Nephron progenitor cell (in vitro differentiated cells): ENCODE measurements around the gene IQCF5.
"Not testable (repeated sequence)": the region's sequence is repeated elsewhere in the genome, so short reads cannot be mapped to it uniquely, and the experiment has no call there.

Source experiments
- DNase-seq: peaks from one replicate; pipeline ENCODE4 v3.0.0; 2021
- H3K27ac Mint-ChIP-seq: 2 replicates; pipeline ENCODE4 v1.8.0; 2021; ENCODE audit warnings: mild to moderate bottlenecking, moderate library complexity, mixed read lengths
- H3K27me3 Mint-ChIP-seq: 2 replicates; pipeline ENCODE4 v1.8.0; 2021; ENCODE audit warnings: mild to moderate bottlenecking, low read depth, mixed read lengths; ENCODE audit not compliant: poor library complexity
- H3K36me3 Mint-ChIP-seq: 2 replicates; pipeline ENCODE4 v1.8.0; 2021; ENCODE audit warnings: low read depth, mixed read lengths
- H3K4me1 Mint-ChIP-seq: 2 replicates; pipeline ENCODE4 v1.8.0; 2021; ENCODE audit warnings: mixed read lengths
- H3K4me3 Mint-ChIP-seq: 2 replicates; pipeline ENCODE4 v1.8.0; 2021; ENCODE audit warnings: mild to moderate bottlenecking, moderate library complexity, mixed read lengths
- H3K9me3 Mint-ChIP-seq: 2 replicates; pipeline ENCODE4 v1.8.0; 2021; ENCODE audit warnings: mild to moderate bottlenecking, moderate library complexity, mixed read lengths
- TF ChIP-seq, protein P1 (sequence below): fragments of 200-600 bp; sonication (generic); IDR thresholded peaks from 2 replicates; pipeline ENCODE4 v1.5.0; 2021; ENCODE audit warnings: antibody characterized with exemption

Gene IQCF5

DNA sequence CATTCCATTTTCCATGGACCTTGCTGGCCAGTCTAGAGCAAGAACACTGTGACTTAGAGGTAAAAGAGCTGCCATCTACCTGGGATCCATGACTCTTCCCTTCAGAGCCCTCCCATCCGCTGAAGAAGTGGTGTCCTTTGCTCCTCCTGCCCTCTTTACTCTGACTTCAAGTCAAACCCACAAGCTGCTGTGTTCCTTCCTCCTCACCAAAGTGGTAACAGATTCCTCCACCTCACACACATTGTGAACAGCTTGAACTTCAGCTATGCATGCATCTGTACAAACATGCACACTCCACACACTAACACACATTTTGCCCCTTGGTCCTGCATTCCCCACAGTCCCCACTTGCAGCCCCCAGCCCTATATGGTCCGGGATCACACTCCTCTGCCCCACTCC lies 990 bp downstream of the IQCF5 start:
- Mint-ChIP-seq H3K4me3 (no peak overlapping the region), H3K4me1 (peaks cover 14% of the 10 kb centered on the region), H3K36me3 (no peaks in the 10 kb centered on the region), H3K27ac (no peak overlapping the region), H3K27me3 (peaks cover 32% of the 10 kb centered on the region), H3K9me3 (no peaks in the 10 kb centered on the region)
- DNase-seq, result no peak
- TF ChIP-seq, protein P1, sequence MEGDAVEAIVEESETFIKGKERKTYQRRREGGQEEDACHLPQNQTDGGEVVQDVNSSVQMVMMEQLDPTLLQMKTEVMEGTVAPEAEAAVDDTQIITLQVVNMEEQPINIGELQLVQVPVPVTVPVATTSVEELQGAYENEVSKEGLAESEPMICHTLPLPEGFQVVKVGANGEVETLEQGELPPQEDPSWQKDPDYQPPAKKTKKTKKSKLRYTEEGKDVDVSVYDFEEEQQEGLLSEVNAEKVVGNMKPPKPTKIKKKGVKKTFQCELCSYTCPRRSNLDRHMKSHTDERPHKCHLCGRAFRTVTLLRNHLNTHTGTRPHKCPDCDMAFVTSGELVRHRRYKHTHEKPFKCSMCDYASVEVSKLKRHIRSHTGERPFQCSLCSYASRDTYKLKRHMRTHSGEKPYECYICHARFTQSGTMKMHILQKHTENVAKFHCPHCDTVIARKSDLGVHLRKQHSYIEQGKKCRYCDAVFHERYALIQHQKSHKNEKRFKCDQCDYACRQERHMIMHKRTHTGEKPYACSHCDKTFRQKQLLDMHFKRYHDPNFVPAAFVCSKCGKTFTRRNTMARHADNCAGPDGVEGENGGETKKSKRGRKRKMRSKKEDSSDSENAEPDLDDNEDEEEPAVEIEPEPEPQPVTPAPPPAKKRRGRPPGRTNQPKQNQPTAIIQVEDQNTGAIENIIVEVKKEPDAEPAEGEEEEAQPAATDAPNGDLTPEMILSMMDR, result no peak

DNA sequence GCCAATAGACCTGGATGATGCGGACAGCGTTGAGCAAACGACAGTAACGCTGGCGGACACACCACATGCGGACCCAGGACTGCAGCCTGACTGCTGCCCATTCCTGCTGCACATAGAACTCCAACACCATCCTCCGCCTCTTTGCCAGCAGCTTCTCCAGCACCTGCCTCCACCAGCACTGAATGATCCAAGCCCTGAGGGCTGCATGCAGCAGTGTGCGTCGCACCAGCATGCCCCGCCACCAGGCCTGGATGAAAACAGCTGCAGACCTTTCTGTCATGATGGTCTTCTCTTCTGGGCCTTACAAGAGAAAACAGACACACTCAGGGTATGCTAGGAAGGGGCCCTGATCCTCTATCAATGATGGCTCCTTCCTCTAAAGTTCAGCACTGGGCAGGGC lies 1.5 kb downstream of the IQCF5 start:
- Mint-ChIP-seq H3K36me3 (no peaks in the 10 kb centered on the region), H3K4me1 (peaks cover 14% of the 10 kb centered on the region), H3K27me3 (peaks cover 32% of the 10 kb centered on the region), H3K9me3 (no peaks in the 10 kb centered on the region), H3K4me3 (no peak overlapping the region), H3K27ac (no peak overlapping the region)
- DNase-seq, result no peak
- TF ChIP-seq, protein P1, result no peak

DNA sequence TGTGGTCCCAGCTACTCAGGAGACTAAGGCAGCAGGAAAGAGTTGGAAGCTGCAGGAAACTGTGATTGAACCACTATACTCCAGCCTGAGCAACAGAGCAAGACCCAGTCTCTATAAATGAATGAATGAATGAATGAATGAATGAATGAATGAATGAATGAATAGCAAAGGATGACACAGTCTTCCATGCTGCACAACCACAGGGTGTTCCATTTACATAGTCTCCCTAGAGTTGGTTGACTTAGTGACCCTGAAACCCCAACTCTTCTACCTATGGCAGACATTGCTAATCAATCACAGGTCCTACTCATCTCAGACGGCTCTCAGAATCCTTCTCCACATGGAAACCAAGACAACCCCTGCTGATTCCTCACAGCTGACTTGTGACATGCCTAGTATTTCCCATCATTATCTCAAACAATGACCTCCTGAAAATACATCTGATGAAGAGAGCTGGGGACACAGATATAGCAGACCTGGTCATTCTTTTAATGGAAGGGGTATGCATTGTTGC lies 2.1 kb downstream of the IQCF5 start:
- DNase-seq, result no peak
- Mint-ChIP-seq H3K4me1 (peaks cover 14% of the 10 kb centered on the region), H3K27ac (no peak overlapping the region), H3K36me3 (no peaks in the 10 kb centered on the region), H3K4me3 (no peak overlapping the region), H3K27me3 (peaks cover 29% of the 10 kb centered on the region), H3K9me3 (no peaks in the 10 kb centered on the region)
- TF ChIP-seq, protein P1, result no peak

DNA sequence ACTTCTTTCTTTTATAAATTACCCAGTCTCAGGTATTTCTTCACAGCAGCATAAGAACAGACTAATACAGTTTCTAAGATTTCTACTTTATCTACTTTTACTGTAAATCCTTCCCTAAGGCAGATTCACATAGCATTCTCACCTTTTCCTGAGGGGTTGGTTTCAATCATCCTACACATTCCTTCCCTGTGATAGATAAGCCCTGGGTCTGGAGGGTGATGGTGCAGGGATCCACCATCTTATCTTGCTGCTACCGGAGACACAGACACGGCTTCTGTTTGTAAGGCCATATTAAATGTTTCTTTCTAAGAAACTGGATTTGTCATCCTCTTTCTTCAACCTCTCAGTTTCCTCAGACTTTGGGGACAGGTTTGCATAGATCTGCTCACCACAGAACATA lies 6.1 kb downstream of the IQCF5 start:
- H3K4me1 Mint-ChIP-seq, result no peaks in the 10 kb centered on the region
- H3K9me3 Mint-ChIP-seq, result no peaks in the 10 kb centered on the region
- no peak overlapping the region for H3K27ac Mint-ChIP-seq
- H3K27me3 Mint-ChIP-seq, result peaks cover 16% of the 10 kb centered on the region
- H3K4me3 Mint-ChIP-seq, result no peak overlapping the region
- DNase-seq, result no peak
- H3K36me3 Mint-ChIP-seq, result no peaks in the 10 kb centered on the region
- TF ChIP-seq, protein P1, result no peak

DNA sequence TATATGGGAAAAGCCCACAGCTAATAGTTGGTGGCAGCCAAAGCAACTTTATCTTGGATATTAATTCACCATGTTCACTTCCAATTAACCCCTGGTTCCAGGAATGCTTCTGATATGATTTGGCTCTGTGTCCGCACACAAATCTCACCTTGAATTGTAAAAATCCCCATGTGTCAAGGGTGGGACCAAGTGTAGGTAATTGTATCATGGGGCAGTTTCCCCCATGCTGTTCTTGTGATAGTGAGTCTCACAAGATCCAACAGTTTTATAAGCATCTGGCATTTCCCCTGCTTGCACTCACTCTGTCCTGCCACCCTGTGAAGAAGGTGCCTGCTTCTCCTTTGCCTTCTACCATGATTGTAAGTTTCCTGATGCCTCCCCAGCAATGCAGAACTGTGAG lies 6.5 kb downstream of the IQCF5 start:
- not testable (repeated sequence) for H3K9me3 Mint-ChIP-seq, H3K27ac Mint-ChIP-seq, H3K4me1 Mint-ChIP-seq, H3K36me3 Mint-ChIP-seq, H3K4me3 Mint-ChIP-seq, DNase-seq
- H3K27me3 Mint-ChIP-seq, result peaks cover 15% of the 10 kb centered on the region

DNA sequence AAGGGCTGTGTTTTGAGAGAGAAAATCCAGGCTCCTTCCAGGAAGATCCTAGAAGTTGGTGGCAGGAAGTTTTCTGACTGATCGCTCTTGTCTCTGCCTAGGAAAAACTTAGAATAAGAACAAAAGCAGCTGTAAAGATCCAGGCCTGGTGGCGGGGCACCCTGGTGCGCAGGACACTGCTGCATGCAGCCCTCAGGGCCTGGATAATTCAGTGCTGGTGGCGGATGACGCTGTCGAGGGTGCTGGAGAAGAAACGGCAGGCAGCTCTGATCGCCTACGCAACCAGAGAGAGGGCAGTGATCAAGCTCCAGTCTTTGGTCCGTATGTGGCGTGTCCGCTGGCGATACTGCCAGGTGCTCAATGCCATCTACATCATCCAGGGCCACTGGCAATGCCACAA lies 12.5 kb downstream of the IQCF5 start:
- Mint-ChIP-seq H3K27ac (no peak overlapping the region), H3K36me3 (no peaks in the 10 kb centered on the region), H3K4me3 (no peak overlapping the region), H3K4me1 (no peaks in the 10 kb centered on the region), H3K27me3 (peaks cover 10% of the 10 kb centered on the region), H3K9me3 (peaks cover 14% of the 10 kb centered on the region)
- TF ChIP-seq, protein P1, result no peak
- no peak for DNase-seq
